ENCODE measurements around the gene MYLK.

DNA sequence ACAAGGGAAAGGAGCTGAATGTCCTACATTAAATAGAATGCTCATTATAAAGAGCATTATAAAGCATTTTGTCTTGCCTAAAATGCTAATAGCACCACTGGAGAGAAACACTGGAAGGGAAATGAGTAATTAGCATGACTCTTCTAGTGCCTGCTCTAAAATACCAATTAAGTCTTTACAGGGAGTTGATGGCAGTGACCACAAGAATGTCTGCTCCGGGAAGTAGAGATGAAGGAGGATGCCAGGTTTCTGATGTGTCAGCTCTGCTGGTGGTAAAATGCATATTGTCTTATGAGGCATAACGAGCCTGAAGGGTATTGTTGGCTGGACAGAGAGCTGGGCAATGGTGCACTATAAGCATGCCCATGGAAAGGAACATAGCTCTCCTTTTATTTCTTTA, 49.5 kb downstream of the MYLK start:
- TF ChIP-seq, protein P1, sequence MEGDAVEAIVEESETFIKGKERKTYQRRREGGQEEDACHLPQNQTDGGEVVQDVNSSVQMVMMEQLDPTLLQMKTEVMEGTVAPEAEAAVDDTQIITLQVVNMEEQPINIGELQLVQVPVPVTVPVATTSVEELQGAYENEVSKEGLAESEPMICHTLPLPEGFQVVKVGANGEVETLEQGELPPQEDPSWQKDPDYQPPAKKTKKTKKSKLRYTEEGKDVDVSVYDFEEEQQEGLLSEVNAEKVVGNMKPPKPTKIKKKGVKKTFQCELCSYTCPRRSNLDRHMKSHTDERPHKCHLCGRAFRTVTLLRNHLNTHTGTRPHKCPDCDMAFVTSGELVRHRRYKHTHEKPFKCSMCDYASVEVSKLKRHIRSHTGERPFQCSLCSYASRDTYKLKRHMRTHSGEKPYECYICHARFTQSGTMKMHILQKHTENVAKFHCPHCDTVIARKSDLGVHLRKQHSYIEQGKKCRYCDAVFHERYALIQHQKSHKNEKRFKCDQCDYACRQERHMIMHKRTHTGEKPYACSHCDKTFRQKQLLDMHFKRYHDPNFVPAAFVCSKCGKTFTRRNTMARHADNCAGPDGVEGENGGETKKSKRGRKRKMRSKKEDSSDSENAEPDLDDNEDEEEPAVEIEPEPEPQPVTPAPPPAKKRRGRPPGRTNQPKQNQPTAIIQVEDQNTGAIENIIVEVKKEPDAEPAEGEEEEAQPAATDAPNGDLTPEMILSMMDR (IDR thresholded peaks at IDR 0.05; ENCODE audit: low read length), result no peak
- TF ChIP-seq EZH2 (IDR thresholded peaks at IDR 0.05; ENCODE audit: borderline replicate concordance, low read length), result no peak

All from OCI-LY1 (cell line).